SK-N-SH treated with all-trans-retinoic acid at 6 μM for 48 hours (cell line): ENCODE results near the gene C2orf74.
"Not testable (repeated sequence)": the region's sequence is repeated elsewhere in the genome, so short reads cannot be mapped to it uniquely, and the experiment has no call there.

Source experiments
- ATAC-seq: fragments of 200-7000 bp; cut with Tn5 transposase; 3 replicates; pipeline ENCODE4 v1.9.1; 2020; ENCODE audit warnings: mild to moderate bottlenecking, moderate library complexity
- ARNTL ChIP-seq: fragments of 450-650 bp; formaldehyde crosslinking; IDR thresholded peaks from 2 replicates; pipeline ENCODE4 v1.5.0; 2020; ENCODE audit warnings: low read depth, mild to moderate bottlenecking, moderate library complexity, borderline replicate concordance
- CSRNP3 ChIP-seq: fragments of 250-450 bp; sonication (Bioruptor Pico); IDR thresholded peaks from 2 replicates; pipeline ENCODE4 v1.5.1; 2021; ENCODE audit warnings: mild to moderate bottlenecking, moderate library complexity
- ESRRG ChIP-seq: fragments of 250-450 bp; sonication (Bioruptor Pico); IDR thresholded peaks from 2 replicates; pipeline ENCODE4 v1.6.1; 2021; ENCODE audit warnings: mild to moderate bottlenecking
- GLIS3 ChIP-seq: fragments of 250-450 bp; sonication (Bioruptor Pico); IDR thresholded peaks from 2 replicates; pipeline ENCODE4 v1.5.0; 2020; ENCODE audit warnings: mild to moderate bottlenecking, moderate library complexity
- ISL1 ChIP-seq: fragments of 250-450 bp; sonication (Bioruptor Pico); IDR thresholded peaks from 2 replicates; pipeline ENCODE4 v2.1.2; 2022; ENCODE audit warnings: mild to moderate bottlenecking, moderate library complexity
- PATZ1 ChIP-seq: fragments of 250-450 bp; sonication (Bioruptor Pico); IDR thresholded peaks from 2 replicates; pipeline ENCODE4 v1.8.0; 2020; ENCODE audit warnings: mild to moderate bottlenecking, moderate library complexity, borderline replicate concordance
- POU6F1 ChIP-seq: fragments of 250-450 bp; sonication (Bioruptor Pico); IDR thresholded peaks from 2 replicates; pipeline ENCODE4 v1.8.0; 2021; ENCODE audit warnings: low read depth, mild to moderate bottlenecking, moderate library complexity, borderline replicate concordance
- RARB ChIP-seq: fragments of 250-450 bp; sonication (Bioruptor Pico); IDR thresholded peaks from 2 replicates; pipeline ENCODE4 v1.8.0; 2021; ENCODE audit warnings: mild to moderate bottlenecking, moderate library complexity
- SNAI2 ChIP-seq: fragments of 250-450 bp; sonication (Bioruptor Pico); IDR thresholded peaks from 2 replicates; pipeline ENCODE4 v1.5.0; 2020; ENCODE audit warnings: mild to moderate bottlenecking, moderate library complexity
- TSHZ2 ChIP-seq: fragments of 250-450 bp; sonication (Bioruptor Pico); IDR thresholded peaks from 2 replicates; pipeline ENCODE4 v1.5.0; 2020; ENCODE audit warnings: mild to moderate bottlenecking, moderate library complexity
- ZNF70 ChIP-seq: fragments of 450-650 bp; formaldehyde crosslinking; IDR thresholded peaks from 2 replicates; pipeline ENCODE4 v1.5.0; 2020; ENCODE audit warnings: mild to moderate bottlenecking, moderate library complexity
- ZNF8 ChIP-seq: fragments of 450-650 bp; formaldehyde crosslinking; IDR thresholded peaks from 2 replicates; pipeline ENCODE4 v1.5.0; 2020; ENCODE audit warnings: mild to moderate bottlenecking, moderate library complexity

The C2orf74 gene

GRCh38 chr2:61138859-61139258 is 23.1 kb upstream of the C2orf74 start:
- TF ChIP-seq ZNF70 (CRISPR knock-in tag) (no peak), RARB (no peak)
- ATAC-seq, result no peak

GRCh38 chr2:61141151-61141550 is 20.8 kb upstream of the C2orf74 start:
- no peak for ATAC-seq
- TF ChIP-seq ZNF8 (CRISPR knock-in tag), result no peak
- no peak for TF ChIP-seq POU6F1 (CRISPR knock-in tag)
- no peak for TF ChIP-seq ISL1 (CRISPR knock-in tag)
- no peak for TF ChIP-seq PATZ1 (CRISPR knock-in tag)

GRCh38 chr2:61144697-61145268 is 17.2 kb upstream of the C2orf74 start:
- no peak for TF ChIP-seq PATZ1 (CRISPR knock-in tag)
- peak; percentile 97 for ATAC-seq

GRCh38 chr2:61145990-61146389 is 16.0 kb upstream of the C2orf74 start:
- no peak for TF ChIP-seq POU6F1 (CRISPR knock-in tag)
- no peak for TF ChIP-seq RARB
- TF ChIP-seq TSHZ2 (CRISPR knock-in tag), result no peak
- no peak for TF ChIP-seq CSRNP3
- TF ChIP-seq GLIS3, result no peak
- no peak for TF ChIP-seq ARNTL (CRISPR knock-in tag)
- ATAC-seq, result no peak

GRCh38 chr2:61148091-61148490 is 13.9 kb upstream of the C2orf74 start:
- ATAC-seq, result not testable (repeated sequence)

- TF ChIP-seq ESRRG, result no peak
- no peak for TF ChIP-seq SNAI2 (CRISPR knock-in tag)
- ATAC-seq, result no peak
Observed at GRCh38 chr2:61149074-61149473, 12.9 kb upstream of the C2orf74 start.
